Vagina (tissue), 2 donors: ENCODE measurements around the gene F2. TPM values are rescaled to one million over a fixed set of nuclear protein-coding genes. Genes with fewer than 3 reads are reported as not detected.

Experiments used
- DNase-seq, 2 donors: peaks; one replicate each; pipeline ENCODE4 v3.0.0-alpha.2; 2017; ENCODE audit errors: extremely low spot score in 2 of 2
- H3K27ac ChIP-seq: fragments of 200-600 bp; sonication (generic); one replicate; pipeline ENCODE4 v1.5.1; 2019
- H3K27me3 ChIP-seq: fragments of 200-600 bp; sonication (generic); one replicate; pipeline ENCODE4 v1.5.1; 2019
- H3K36me3 ChIP-seq, 2 donors: fragments of 200-600 bp; sonication (generic); one replicate each; pipeline ENCODE4 v1.5.1; 2017 to 2019
- H3K4me1 ChIP-seq: fragments of 200-600 bp; sonication (generic); one replicate; pipeline ENCODE4 v1.5.1; 2019
- H3K4me3 ChIP-seq, 2 donors: fragments of 200-600 bp; sonication (generic); 1 replicate in 1 of 2; 2 replicates in 1 of 2; pipeline ENCODE4 v1.5.1; 2016 to 2019
- H3K9me3 ChIP-seq: fragments of 200-600 bp; sonication (generic); one replicate; pipeline ENCODE4 v1.5.1; 2019
- CTCF ChIP-seq, 3 experiments: fragments of 450-650 bp in 2 of 3; fragments of 200-600 bp in 1 of 3; sonication (generic) in 1 of 3; IDR thresholded peaks; one replicate each; pipeline ENCODE4 v1.5.1; 2017 to 2019; ENCODE audit warnings: antibody characterized with exemption in 3 of 3, mild to moderate bottlenecking in 2 of 3, moderate library complexity in 2 of 3
- POLR2A ChIP-seq, 2 donors: fragments of 450-650 bp; IDR thresholded peaks; one replicate each; pipeline ENCODE4 v1.6.1; 2017; ENCODE audit warnings: antibody characterized with exemption in 2 of 2, mild to moderate bottlenecking in 2 of 2, moderate library complexity in 2 of 2
- POLR2AphosphoS5 ChIP-seq, 2 donors: sonication (generic); formaldehyde crosslinking; IDR thresholded peaks; one replicate each; pipeline ENCODE4 v1.9.0; 2017; ENCODE audit warnings: antibody characterized with exemption in 2 of 2, mild to moderate bottlenecking in 2 of 2, low read depth in 1 of 2; ENCODE audit not compliant: insufficient read depth in 1 of 2
- intact Hi-C: fragments of 100-400 bp; cut with DNase I; formaldehyde crosslinking; loops from one replicate; pipeline ENCODE4 v1.15.1; 2023
- total RNA-seq: library from RNA; depleted of rRNA; stranded (reverse); fragments of >200 nt; gene quantifications from one replicate; pipeline ENCODE4 v1.2.3, GENCODE V29; 2016

The F2 gene
- total RNA-seq, 1 donor from 2014 or later = not detected

DNA sequence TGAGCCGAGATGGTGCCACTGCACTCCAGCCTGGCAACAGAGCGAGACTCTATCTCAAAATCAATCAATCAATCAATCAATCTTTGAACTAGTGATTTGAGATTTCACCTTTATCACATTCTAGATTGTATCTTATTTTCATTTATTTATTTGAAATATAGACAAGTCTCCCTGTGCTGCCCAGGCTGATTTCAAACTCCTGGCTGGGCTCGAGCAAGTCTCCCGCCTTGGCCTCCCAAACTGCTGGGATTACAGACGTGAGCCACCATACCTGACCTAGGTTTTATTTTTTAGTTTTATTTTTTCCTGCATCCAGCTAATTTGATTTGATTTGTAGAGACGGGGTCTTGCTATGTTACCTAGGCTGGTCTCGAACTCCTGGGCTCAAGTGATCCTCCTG lies 17.1 kb downstream of the F2 start:
- Histone ChIP-seq H3K9me3 (no peaks in the 10 kb centered on the region), H3K4me3 (no peak overlapping the region), H3K36me3 (peaks cover 0 to 1% of the 10 kb centered on the region in 2 donors), H3K27me3 (no peaks in the 10 kb centered on the region), H3K27ac (no peak overlapping the region), H3K4me1 (no peaks in the 10 kb centered on the region)
- TF ChIP-seq CTCF (IDR thresholded peaks at IDR 0.05) (no peak), POLR2A (IDR thresholded peaks at IDR 0.05) (no peak), POLR2AphosphoS5 (IDR thresholded peaks at IDR 0.05; ENCODE audit: insufficient read depth in 1 of 2, low read depth in 1 of 2) (no peak)
- DNase-seq = no peak
- intact Hi-C loops = no loop called here

DNA sequence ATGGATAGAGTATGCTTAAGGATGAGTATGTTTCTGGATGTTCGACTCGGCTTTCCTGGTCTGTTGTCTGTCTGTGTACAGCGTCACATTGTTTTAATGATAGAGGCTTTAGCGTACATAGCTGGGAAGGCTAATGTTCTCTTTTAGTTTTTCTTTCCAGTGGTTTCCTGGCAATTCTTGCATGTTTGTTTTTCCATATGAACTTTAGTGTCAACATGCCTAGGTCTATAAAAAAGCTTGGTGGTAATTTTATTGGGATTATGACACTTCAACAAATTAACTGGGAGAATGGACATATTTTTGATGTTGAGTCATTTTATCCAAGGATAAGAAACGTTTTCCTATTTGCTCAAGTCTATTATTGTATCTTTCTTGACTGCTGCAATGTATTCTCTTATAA lies 17.6 kb downstream of the F2 start:
- Histone ChIP-seq H3K4me3 (no peak overlapping the region), H3K27me3 (no peaks in the 10 kb centered on the region), H3K4me1 (no peaks in the 10 kb centered on the region), H3K27ac (no peak overlapping the region), H3K36me3 (peaks cover 0 to 6% of the 10 kb centered on the region in 2 donors), H3K9me3 (no peaks in the 10 kb centered on the region)
- TF ChIP-seq POLR2AphosphoS5 (IDR thresholded peaks at IDR 0.05; ENCODE audit: insufficient read depth in 1 of 2, low read depth in 1 of 2) (no peak), POLR2A (IDR thresholded peaks at IDR 0.05) (no peak), CTCF (IDR thresholded peaks at IDR 0.05) (no peak)
- no peak for DNase-seq
- intact Hi-C loops = no loop called here

DNA sequence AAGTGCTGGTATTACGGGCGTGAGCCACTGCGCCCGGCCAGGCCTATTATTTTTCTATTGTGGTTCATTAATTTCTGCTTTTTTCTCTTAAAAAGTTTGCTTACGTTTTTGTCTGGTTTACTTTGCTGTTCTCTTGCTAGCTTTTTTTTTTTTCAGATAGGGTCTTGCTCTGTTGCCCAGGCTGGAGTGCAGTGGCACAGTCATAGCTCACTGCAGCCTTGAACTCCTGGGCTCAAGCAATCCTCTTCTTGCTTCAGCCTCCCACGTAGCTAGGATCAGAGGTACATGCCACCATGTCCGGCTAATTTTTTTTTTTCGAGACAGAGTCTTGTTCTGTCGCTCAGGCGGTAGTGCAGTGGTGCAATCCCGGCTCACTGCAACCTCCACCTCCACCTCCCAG lies 18.7 kb downstream of the F2 start:
- no peak for DNase-seq
- Histone ChIP-seq H3K36me3 (peaks cover 0 to 11% of the 10 kb centered on the region in 2 donors), H3K27ac (no peak overlapping the region), H3K4me1 (no peaks in the 10 kb centered on the region), H3K27me3 (no peaks in the 10 kb centered on the region), H3K4me3 (no peak overlapping the region), H3K9me3 (no peaks in the 10 kb centered on the region)
- intact Hi-C loops = no loop called here
- TF ChIP-seq CTCF (IDR thresholded peaks at IDR 0.05) (no peak), POLR2AphosphoS5 (IDR thresholded peaks at IDR 0.05; ENCODE audit: insufficient read depth in 1 of 2, low read depth in 1 of 2) (no peak), POLR2A (IDR thresholded peaks at IDR 0.05) (no peak)

DNA sequence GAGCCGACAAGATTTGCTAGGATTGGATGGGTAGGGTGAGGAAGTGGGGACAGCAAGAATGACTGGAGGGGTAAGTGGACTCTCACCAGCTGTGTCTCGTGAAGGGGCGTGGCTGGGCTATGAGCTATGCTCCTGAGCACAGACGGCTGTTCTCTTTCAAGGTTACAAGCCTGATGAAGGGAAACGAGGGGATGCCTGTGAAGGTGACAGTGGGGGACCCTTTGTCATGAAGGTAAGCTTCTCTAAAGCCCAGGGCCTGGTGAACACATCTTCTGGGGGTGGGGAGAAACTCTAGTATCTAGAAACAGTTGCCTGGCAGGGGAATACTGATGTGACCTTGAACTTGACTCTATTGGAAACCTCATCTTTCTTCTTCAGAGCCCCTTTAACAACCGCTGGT lies 19.9 kb downstream of the F2 start:
- no peak for DNase-seq
- H3K4me1 ChIP-seq = no peaks in the 10 kb centered on the region
- no peak for TF ChIP-seq POLR2AphosphoS5 (IDR thresholded peaks at IDR 0.05; ENCODE audit: insufficient read depth in 1 of 2, low read depth in 1 of 2)
- TF ChIP-seq CTCF (IDR thresholded peaks at IDR 0.05) = no peak
- TF ChIP-seq POLR2A (IDR thresholded peaks at IDR 0.05) = no peak

DNA sequence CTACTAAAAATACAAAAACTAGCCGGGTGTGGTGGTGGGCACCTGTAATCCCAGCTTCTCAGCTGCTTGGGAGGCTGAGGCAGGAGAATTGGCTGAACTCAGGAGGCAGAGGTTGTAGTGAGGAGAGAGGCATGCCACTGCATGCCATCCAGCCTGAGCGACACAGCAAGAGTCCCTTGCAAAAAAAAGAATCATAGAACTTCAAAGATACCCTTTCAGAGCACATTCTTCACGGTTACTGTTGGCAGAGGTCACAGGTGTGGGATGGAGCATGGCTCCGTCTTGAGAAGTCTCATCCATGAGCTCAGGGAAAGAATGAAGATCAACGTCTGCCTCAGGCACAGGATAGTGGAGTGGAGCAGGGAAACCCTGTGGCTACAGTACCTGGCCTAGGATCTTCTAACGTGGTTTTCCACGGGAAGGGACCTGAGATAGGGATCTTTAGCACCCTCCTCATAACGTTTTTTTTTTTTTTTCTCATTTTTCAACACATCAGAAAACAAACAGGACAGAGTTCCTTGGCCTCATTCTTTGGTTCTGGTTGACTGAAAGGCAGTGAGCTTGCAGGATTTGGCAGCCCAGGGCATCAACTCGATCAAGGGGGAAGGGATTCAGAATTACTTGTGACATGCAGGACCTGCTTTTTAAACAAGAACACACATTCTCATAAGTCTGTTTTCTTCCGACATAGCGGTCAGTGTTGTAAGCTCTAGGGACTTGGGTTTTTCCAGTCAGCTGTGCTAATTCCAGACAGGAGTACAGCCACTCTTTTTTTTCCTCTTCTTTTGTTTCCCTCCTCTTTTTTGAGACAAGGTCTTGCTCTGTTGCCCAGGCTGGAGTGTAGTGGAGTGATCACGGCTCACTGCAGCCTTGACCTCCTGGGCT lies 22.8 kb downstream of the F2 start:
- Histone ChIP-seq H3K9me3 (no peaks in the 10 kb centered on the region), H3K4me1 (no peaks in the 10 kb centered on the region), H3K27ac (no peak overlapping the region), H3K4me3 (no peak overlapping the region), H3K27me3 (no peaks in the 10 kb centered on the region), H3K36me3 (peaks cover 0 to 49% of the 10 kb centered on the region in 2 donors)
- intact Hi-C loops = loop anchor here (5.0 kb wide), 1 partner anchor 1820 kb away; no protein-coding TSS in a partner anchor
- TF ChIP-seq CTCF (IDR thresholded peaks at IDR 0.05) (no peak), POLR2A (IDR thresholded peaks at IDR 0.05) (no peak), POLR2AphosphoS5 (IDR thresholded peaks at IDR 0.05; ENCODE audit: insufficient read depth in 1 of 2, low read depth in 1 of 2) (no peak)
- DNase-seq = no peak

More for the DNA sequence above, 19.9 kb downstream of the F2 start:
- Histone ChIP-seq H3K4me3 (no peak overlapping the region), H3K36me3 (peaks cover 0 to 21% of the 10 kb centered on the region in 2 donors), H3K27ac (no peak overlapping the region), H3K9me3 (no peaks in the 10 kb centered on the region), H3K27me3 (no peaks in the 10 kb centered on the region)
- intact Hi-C loops = no loop called here
